Ishikawa (cell line): ENCODE results near the gene FOXN3.

Experiments
- CEBPB ChIP-seq: IDR thresholded peaks from 2 replicates; pipeline ENCODE4 v1.6.1; 2012
- NFIC ChIP-seq: IDR thresholded peaks from 2 replicates; pipeline ENCODE4 v1.6.1; 2012
- RAD21 ChIP-seq: IDR thresholded peaks from 2 replicates; pipeline ENCODE4 v1.6.1; 2012; ENCODE audit warnings: low read depth
- TCF12 ChIP-seq: IDR thresholded peaks from 2 replicates; pipeline ENCODE4 v1.6.1; 2012; ENCODE audit warnings: low read depth
- ZBTB7A ChIP-seq: IDR thresholded peaks from 2 replicates; pipeline ENCODE4 v1.6.1; 2012; ENCODE audit warnings: low read depth

DNA sequence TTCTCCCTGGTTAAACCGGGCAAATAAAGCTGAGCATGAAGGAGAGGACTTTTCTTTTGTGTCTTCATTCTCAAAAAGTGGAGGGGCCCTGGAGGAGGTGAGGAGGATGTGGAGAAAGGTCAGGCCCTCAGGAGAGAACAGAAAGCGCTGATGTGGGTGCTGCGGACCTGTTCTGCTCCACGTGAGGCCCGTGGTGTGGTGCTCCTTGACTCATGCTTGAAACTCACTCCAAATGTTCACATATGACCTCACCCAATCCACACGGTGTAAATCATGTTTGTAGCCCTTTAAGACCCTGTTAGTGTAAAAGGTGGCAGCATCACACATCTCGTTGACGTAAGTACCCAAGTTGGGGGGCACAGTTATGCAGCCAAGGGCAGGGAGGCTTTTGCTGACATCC lies 126.2 kb downstream of the FOXN3 start:
- TF ChIP-seq RAD21 (no peak), NFIC (no peak), ZBTB7A (no peak), CEBPB (no peak), TCF12 (no peak)
